Caco-2 (cell line): ENCODE results near the gene EIF4E2. TPM values are rescaled to one million over a fixed set of nuclear protein-coding genes. Genes with fewer than 3 reads are reported as not detected.

Experiments
- BruUV-seq: library from RNA; stranded (reverse); fragments of 400-500 nt; replicated peaks from 2 replicates; lab custom pipeline; 2021; lab: Mats Ljungman, UMichigan
- CTCF ChIA-PET: fragments of 300-600 bp; sonication (Branson Sonifier 250); formaldehyde crosslinking; loops from one replicate; lab custom pipeline; 2022; ENCODE audit warnings: antibody characterized with exemption; lab: Charles Lee
- POLR2A ChIA-PET: fragments of 300-600 bp; sonication (Branson Sonifier 250); formaldehyde crosslinking; loops from one replicate; lab custom pipeline; 2022; ENCODE audit warnings: antibody characterized with exemption; lab: Charles Lee
- DNase-seq, 2 experiments: peaks; one replicate each; pipeline versions ENCODE4 v3.0.0 to v3.0.0-alpha.2; 2020 to 2022
- H3K27me3 ChIP-seq: replicated peaks from 2 replicates; pipeline ENCODE4 v1.6.0; 2011; ENCODE audit warnings: low read length; ENCODE audit not compliant: control insufficient read depth, insufficient read depth
- H3K36me3 ChIP-seq: 2 replicates; pipeline ENCODE4 v1.5.1; 2011; ENCODE audit warnings: low read length; ENCODE audit not compliant: control insufficient read depth, insufficient read depth
- H3K4me1 ChIP-seq: fragments of 250-450 bp; sonication (Bioruptor Pico); 2 replicates; pipeline ENCODE4 v1.5.1; 2020; ENCODE audit warnings: mild to moderate bottlenecking
- H3K4me3 ChIP-seq: 2 replicates; pipeline ENCODE4 v1.5.1; 2011; ENCODE audit warnings: low read depth, mild to moderate bottlenecking, control low read depth, low read length
- H3K9me3 ChIP-seq: fragments of 250-450 bp; sonication (Bioruptor Pico); 2 replicates; pipeline ENCODE4 v1.5.1; 2020; ENCODE audit warnings: mild to moderate bottlenecking, moderate library complexity
- H3K27ac Mint-ChIP-seq: one replicate; pipeline ENCODE4 v1.8.0; 2022; ENCODE audit warnings: mixed read lengths; ENCODE audit not compliant: unreplicated experiment
- H3K27me3 Mint-ChIP-seq: one replicate; pipeline ENCODE4 v1.8.0; 2022; ENCODE audit warnings: mixed read lengths; ENCODE audit not compliant: insufficient read depth, unreplicated experiment
- H3K36me3 Mint-ChIP-seq: one replicate; pipeline ENCODE4 v1.8.0; 2022; ENCODE audit warnings: mild to moderate bottlenecking, mixed read lengths; ENCODE audit not compliant: insufficient read depth, unreplicated experiment
- H3K4me1 Mint-ChIP-seq: one replicate; pipeline ENCODE4 v1.8.0; 2022; ENCODE audit warnings: low read depth, mixed read lengths; ENCODE audit not compliant: unreplicated experiment
- H3K4me3 Mint-ChIP-seq: one replicate; pipeline ENCODE4 v1.8.0; 2022; ENCODE audit warnings: mild to moderate bottlenecking, moderate library complexity, mixed read lengths; ENCODE audit not compliant: unreplicated experiment
- H3K9me3 Mint-ChIP-seq: one replicate; pipeline ENCODE4 v1.8.0; 2022; ENCODE audit warnings: mixed read lengths; ENCODE audit not compliant: unreplicated experiment
- intact Hi-C: fragments of 100-400 bp; cut with micrococcal nuclease; formaldehyde crosslinking; loops from one replicate; pipeline ENCODE4 v1.10.0; 2022; ENCODE audit not compliant: unreplicated experiment
- total RNA-seq: library from RNA; stranded (reverse); gene quantifications from 2 replicates; pipeline ENCODE4 v1.2.3, GENCODE V29; 2022
- TF ChIP-seq, protein P1 (sequence below), 2 experiments: fragments of 200-600 bp in 1 of 2; IDR thresholded peaks; 1 replicate in 1 of 2; 2 replicates in 1 of 2; pipeline versions ENCODE4 v1.5.1 to v1.8.0; 2011 to 2022; ENCODE audit warnings: antibody characterized with exemption in 1 of 2, control low read depth in 1 of 2, inconsistent platforms in 1 of 2, low read depth in 1 of 2, low read length in 1 of 2, mild to moderate bottlenecking in 1 of 2, moderate library complexity in 1 of 2; ENCODE audit not compliant: insufficient read depth in 1 of 2, severe bottlenecking in 1 of 2, unreplicated experiment in 1 of 2

EIF4E2 gene
- total RNA-seq, 1 experiment from 2014 or later: 57.2 TPM

DNA sequence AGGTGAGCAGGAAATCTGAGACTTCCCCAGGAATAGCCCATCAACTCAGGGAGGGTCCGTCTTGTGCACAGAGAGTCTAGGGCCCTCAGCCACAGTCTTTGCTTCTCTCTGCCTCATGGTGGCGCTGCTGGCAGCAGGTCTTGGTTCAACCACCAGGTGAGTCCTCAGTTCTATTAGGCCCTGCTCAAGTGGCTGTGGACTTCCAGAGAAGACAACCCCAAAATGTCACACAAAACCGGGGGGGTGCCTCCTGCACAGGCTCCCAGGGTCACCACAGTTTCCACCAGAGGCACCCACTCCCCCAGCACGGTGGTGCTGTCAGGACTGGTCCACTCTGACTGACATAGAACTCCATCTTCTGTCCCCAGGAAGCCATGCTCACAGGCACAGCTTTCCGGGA lies 13.4 kb upstream of the EIF4E2 start:
- H3K9me3 ChIP-seq: no peaks in the 10 kb centered on the region
- Mint-ChIP-seq H3K27me3 (no peaks in the 10 kb centered on the region), H3K4me1 (no peaks in the 10 kb centered on the region), H3K36me3 (no peaks in the 10 kb centered on the region), H3K27ac (no peak overlapping the region), H3K9me3 (no peaks in the 10 kb centered on the region), H3K4me3 (no peak overlapping the region)
- ChIA-PET POLR2A (no interaction called here), CTCF (no interaction called here)
- H3K36me3 ChIP-seq: no peaks in the 10 kb centered on the region
- H3K27me3 ChIP-seq: no peaks in the 10 kb centered on the region
- no TSS peak for BruUV-seq
- intact Hi-C loops: no loop called here
- peak in 1 of 2 experiments; percentile 24 for DNase-seq
- no peaks in the 10 kb centered on the region for H3K4me1 ChIP-seq
- H3K4me3 ChIP-seq: no peak overlapping the region
- TF ChIP-seq, protein P1, sequence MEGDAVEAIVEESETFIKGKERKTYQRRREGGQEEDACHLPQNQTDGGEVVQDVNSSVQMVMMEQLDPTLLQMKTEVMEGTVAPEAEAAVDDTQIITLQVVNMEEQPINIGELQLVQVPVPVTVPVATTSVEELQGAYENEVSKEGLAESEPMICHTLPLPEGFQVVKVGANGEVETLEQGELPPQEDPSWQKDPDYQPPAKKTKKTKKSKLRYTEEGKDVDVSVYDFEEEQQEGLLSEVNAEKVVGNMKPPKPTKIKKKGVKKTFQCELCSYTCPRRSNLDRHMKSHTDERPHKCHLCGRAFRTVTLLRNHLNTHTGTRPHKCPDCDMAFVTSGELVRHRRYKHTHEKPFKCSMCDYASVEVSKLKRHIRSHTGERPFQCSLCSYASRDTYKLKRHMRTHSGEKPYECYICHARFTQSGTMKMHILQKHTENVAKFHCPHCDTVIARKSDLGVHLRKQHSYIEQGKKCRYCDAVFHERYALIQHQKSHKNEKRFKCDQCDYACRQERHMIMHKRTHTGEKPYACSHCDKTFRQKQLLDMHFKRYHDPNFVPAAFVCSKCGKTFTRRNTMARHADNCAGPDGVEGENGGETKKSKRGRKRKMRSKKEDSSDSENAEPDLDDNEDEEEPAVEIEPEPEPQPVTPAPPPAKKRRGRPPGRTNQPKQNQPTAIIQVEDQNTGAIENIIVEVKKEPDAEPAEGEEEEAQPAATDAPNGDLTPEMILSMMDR (IDR thresholded peaks at IDR 0.05; ENCODE audit: insufficient read depth in 1 of 2, low read depth in 1 of 2, low read length in 1 of 2, severe bottlenecking in 1 of 2, unreplicated experiment in 1 of 2): peak in 1 of 2 experiments; percentile 58

- intact Hi-C loops: no loop called here
Measured at GRCh38 chr2:232537499-232537898, 13.0 kb upstream of the EIF4E2 start.

DNA sequence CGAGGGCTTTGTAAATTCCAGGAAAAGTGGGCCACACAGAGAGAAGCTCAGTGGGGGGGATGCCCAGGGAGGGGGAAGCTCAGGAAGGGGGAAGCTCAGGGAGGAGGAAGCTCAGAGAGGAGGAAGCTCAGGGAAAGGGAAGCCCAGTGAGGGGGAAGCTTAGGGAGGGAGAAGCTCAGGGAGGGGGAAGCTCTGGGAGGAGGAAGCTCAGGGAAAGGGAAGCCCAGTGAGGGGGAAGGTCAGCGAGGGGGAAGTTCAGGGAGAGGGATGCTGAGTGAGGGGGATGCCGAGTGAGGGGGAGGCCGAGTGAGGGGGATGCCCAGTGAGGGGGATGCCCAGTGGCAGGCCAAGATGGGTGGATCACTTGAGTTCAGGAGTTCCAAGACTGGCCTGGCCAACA lies 11.8 kb upstream of the EIF4E2 start:
- H3K4me3 ChIP-seq: no peak overlapping the region
- H3K27me3 ChIP-seq: no peaks in the 10 kb centered on the region
- H3K4me1 ChIP-seq: no peaks in the 10 kb centered on the region
- ChIA-PET CTCF (interaction anchor here (0.6 kb wide), 1 partner anchor 68 kb away, joined by 3 read pairs; no protein-coding TSS in a partner anchor), POLR2A (no interaction called here)
- H3K9me3 ChIP-seq: no peaks in the 10 kb centered on the region
- no peak for DNase-seq
- Mint-ChIP-seq H3K36me3 (peaks cover 7% of the 10 kb centered on the region), H3K4me1 (no peaks in the 10 kb centered on the region), H3K9me3 (no peaks in the 10 kb centered on the region), H3K27ac (no peak overlapping the region), H3K27me3 (no peaks in the 10 kb centered on the region), H3K4me3 (no peak overlapping the region)
- BruUV-seq: no TSS peak
- intact Hi-C loops: no loop called here
- TF ChIP-seq, protein P1 (IDR thresholded peaks at IDR 0.05; ENCODE audit: insufficient read depth in 1 of 2, low read depth in 1 of 2, low read length in 1 of 2, severe bottlenecking in 1 of 2, unreplicated experiment in 1 of 2): no peak
- no peaks in the 10 kb centered on the region for H3K36me3 ChIP-seq

More at GRCh38 chr2:232537499-232537898, 13.0 kb upstream of the EIF4E2 start:
- Mint-ChIP-seq H3K27ac (no peak overlapping the region), H3K36me3 (peaks cover 4% of the 10 kb centered on the region), H3K4me1 (no peaks in the 10 kb centered on the region), H3K27me3 (no peaks in the 10 kb centered on the region), H3K4me3 (no peak overlapping the region), H3K9me3 (no peaks in the 10 kb centered on the region)
- BruUV-seq: no TSS peak
- POLR2A ChIA-PET: no interaction called here
- Histone ChIP-seq H3K36me3 (no peaks in the 10 kb centered on the region), H3K9me3 (no peaks in the 10 kb centered on the region), H3K4me3 (no peak overlapping the region), H3K27me3 (no peaks in the 10 kb centered on the region), H3K4me1 (no peaks in the 10 kb centered on the region)
- no peak for DNase-seq
- CTCF ChIA-PET: no interaction called here
- TF ChIP-seq, protein P1 (IDR thresholded peaks at IDR 0.05; ENCODE audit: insufficient read depth in 1 of 2, low read depth in 1 of 2, low read length in 1 of 2, severe bottlenecking in 1 of 2, unreplicated experiment in 1 of 2): no peak
